NCI-H460 (cell line): ENCODE measurements around the gene HJV. TPM values are rescaled to one million over a fixed set of nuclear protein-coding genes. Genes with fewer than 3 reads are reported as not detected.
A peak's percentile ranks its signal among the peaks of the same experiment; 100 is the strongest.
"Not testable (repeated sequence)": the region's sequence is repeated elsewhere in the genome, so short reads cannot be mapped to it uniquely, and the experiment has no call there.

Source experiments
- DNase-seq: peaks from one replicate; pipeline ENCODE4 v3.0.0-alpha.2; 2016; ENCODE audit warnings: low read depth; ENCODE audit errors: extremely low read depth
- polyA plus RNA-seq: library from polyadenylated mRNA; depleted of rRNA; stranded (reverse); fragments of >200 nt; gene quantifications from 2 replicates; pipeline ENCODE4 v1.2.3, GENCODE V29; 2014; cell fraction: nucleus; rRNA removed
- total RNA-seq: library from RNA; depleted of rRNA; stranded (reverse); fragments of >200 nt; shearing (Covaris generic); gene quantifications from 2 replicates; pipeline ENCODE4 v1.2.3, GENCODE V29; 2014; rRNA removed

The HJV gene, protein sequence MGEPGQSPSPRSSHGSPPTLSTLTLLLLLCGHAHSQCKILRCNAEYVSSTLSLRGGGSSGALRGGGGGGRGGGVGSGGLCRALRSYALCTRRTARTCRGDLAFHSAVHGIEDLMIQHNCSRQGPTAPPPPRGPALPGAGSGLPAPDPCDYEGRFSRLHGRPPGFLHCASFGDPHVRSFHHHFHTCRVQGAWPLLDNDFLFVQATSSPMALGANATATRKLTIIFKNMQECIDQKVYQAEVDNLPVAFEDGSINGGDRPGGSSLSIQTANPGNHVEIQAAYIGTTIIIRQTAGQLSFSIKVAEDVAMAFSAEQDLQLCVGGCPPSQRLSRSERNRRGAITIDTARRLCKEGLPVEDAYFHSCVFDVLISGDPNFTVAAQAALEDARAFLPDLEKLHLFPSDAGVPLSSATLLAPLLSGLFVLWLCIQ
- total RNA-seq: not detected in 2 replicates
- not detected in 2 replicates for polyA plus RNA-seq

DNA sequence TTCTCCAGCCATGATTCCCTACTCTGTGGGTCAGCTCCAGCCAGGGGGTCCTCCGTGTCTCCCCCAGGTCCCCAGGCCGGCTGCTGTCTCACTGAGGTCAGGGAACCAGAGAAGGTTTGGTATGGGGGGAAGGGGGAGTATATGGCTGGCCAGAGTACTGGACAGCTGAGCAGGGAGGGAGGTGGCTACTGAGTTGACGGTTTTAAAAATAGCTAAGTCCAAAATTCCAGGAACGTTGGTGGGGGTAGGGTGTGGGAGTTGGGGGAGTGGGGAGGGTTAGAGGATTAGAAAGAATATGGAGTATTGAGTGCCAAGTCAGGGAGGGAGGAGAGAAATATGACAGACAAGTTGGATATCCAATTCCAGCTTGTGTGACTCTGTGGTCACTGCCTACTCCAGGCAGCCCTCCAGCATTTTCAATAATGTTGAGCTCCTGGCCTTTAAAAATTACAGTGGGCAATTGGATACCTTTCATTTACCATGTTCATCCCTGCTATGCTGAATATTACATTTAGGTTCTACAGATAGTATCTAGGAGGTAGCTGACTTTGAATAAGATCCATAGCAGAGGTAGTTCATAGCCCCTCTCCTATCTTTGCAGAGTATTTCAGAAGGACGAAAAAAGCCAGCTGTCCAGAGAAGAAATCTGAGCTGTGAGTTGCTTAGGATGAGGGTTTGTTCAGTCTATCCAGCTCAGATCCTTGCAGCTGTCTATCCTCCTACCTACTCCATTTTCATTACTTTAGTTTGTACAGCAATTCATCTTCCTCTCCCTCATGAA, at the start of gene HJV:
TSS of gene HJV (minus strand) at position 114 of the 781 bp plus-strand sequence. CDS start 1,504 bp downstream, outside the sequence.
- DNase-seq: no peak

DNA sequence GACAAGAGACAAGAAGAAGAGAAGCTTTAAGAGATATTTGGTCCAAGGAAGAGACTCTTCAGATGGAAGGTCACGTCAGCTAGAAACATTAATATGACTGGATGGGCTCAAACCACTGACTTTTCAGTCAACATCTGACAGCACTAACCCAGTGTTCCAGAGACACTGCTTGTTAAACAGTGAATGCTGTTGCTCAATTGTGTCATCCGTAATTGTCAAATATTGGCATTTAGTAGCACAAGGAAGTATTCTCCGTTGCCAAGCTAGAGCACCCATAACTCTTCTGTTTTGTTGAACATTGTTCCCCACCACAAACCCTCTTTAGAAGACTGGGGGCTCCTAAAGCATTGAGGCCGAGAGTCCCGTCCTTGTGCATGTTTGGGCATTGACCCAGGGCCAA, 37.6 kb upstream of the HJV start:
- DNase-seq: not testable (repeated sequence)

DNA sequence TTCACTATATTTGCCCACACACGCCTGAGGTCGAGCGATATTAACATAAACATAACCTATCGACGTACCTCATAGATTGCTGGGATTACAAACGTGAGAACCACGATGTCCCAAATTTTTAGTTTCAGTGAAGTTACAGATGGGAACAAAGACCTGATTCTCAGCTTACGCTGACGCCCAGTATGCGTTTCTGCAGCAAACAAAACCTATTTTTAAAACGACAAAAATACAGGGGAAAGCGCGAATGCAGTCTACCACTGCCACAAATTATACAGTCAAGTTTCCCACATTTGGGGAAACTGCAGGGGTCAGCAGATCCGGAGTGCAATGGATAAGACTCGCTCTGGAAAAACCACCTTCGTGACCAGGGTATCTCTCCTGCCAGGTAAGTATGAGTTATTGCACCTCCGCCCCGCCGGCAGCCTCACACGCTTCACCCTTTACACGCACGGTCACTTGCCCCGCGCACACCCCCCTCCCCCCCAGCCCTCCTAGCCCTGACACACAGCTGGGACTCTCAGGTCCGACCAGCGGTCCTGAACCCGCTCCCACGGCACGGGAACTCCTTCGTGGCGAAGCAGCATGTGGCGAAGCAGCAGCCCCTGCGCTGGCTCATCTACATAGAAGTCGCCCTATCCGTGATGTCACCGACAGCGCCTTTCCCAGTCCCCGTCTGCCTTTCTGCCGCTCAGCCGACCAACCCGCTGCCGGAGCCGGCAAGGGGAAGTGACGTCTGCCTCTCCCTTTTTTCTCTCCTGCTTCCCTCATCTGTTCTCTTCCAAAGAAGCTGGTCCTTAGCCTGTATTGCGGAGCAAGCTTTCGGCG, 30.5 kb upstream of the HJV start:
- DNase-seq: peak; percentile 99

DNA sequence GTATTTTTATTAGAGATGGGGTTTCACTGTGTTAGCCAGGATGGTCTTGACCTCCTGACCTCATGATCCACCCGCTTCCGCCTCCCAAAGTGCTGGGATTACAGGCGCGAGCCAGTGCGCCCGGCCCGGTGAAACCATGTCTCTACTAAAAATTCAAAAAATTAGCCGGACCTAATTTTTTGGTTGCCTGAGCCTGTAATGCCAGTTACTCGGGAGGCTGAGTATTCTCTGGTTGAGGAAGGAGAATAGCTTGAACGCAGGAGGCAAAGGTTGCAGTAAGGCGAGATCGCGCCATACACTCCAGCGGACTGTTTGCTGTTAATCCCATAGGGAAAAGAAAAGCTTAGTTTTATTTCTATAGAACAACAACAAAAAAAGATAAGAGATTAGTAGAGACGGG, 29.9 kb upstream of the HJV start:
- DNase-seq: no peak

DNA sequence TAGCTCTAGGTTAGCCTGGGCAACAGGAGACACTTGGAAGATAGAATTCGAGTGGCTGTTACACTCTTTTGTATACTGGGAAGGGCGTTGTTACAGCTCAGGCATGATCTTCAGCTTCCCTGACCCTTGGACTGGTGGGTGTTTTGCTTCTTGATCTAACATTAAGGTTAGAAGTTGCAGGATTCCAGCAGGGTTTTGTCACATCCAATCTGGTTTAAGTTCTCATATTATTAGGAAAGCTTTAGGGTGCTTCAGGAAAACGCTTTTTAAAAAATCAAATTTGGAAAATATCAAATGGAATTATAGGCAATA, 29.1 kb upstream of the HJV start:
- not testable (repeated sequence) for DNase-seq

DNA sequence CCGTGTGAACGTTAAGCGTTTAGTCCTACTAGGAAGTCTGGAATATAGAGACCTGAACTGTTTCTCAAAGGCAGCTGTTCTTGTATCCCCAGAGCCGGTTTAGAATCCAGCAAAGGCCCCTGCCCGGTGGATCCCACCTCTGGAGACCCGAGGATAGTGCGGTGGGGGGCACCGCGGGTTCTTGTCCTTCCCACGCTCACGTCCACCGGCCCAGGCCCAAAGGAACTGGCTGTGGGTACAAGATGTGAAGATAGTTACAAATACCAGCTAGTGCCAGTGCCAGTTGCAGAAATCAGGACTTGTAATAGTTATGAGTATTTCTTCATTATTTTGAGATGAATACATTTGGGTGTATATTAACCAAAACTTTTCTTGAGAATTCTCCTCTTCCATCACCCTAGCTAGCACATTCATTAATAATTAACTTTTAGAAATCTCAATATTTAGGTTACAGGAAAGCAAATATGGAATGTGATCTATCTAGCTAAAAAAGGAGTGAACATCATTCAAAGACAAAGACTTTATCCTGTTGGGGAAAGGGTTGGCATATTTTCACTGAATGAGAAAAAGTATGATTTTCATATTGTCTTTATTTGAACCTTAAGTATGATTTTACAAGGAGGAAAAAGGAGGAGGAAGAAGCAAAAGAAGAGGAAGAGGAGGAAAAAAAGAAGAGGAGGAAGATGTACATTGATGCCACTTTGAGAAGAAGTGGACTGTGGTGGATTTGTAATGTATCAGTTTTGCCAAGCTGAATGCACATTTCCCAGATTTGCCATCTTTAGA, 28.5 kb upstream of the HJV start:
- not testable (repeated sequence) for DNase-seq

DNA sequence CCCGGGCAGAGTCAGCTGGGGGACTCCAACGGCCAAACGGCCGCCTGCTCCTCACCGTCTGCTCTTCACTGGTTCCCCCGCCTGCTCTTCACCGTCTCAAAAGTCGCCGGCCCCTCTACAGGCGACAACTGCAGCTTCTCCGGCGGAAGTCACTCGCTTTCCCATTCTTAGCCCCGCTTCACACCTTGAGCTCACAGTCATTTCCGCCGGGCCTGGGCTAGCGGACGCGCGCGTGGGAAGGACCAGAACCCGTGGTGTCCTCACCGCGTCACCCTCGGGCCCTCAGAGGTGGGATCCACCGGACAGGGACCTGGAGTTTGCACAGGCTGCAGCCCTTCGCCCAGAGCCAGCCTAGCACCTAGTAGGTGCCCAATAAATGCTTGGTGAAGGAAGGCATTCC, 27.9 kb upstream of the HJV start:
- DNase-seq: no peak

DNA sequence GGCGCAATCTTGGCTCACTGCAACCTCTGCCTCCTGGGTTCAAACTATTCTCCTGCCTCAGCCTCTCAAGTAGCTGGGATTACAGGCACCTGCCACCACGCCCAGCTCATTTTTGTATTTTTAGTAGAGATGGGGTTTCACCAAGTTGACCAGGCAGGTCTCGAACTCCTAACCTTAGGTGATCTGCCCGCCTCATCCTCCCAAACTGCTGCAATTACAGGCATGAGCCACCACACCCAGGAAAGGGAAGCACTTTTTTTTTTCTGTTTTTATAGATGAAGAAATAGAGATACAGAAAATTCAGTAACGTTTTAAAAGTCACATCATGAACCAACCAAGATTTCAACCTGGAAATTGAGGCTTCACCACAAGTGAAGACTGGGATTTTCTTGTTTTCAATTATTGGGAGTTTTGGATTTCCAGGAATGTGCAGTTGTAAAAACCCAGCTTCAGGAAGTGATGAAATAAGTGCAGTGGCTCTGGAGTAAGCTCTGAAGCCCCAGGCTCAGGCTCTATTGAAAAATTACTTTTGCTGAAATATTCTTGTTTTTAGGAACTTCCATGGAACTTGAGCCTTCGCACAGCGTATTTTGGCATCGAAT, 27.1 kb upstream of the HJV start:
- DNase-seq: not testable (repeated sequence)

DNA sequence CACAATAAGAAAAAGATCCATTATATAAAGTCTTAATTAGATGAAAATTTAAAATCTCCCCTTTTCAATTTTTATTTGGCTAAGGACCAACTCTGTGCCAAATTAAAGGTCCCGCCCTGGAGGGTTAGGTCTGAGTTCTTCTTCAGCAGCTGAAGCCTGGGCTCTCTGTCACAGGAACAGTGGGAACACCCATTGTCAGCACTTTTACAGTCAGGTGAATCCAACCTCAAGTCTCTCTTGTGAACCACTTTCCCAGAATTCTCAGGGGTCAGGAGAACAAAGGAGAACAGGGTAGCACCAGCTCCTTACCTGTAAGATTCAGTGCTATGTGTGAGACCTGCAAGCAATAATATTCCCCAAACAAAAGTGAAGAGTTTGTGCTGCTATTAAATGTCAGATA, 25.1 kb upstream of the HJV start:
- DNase-seq: no peak

DNA sequence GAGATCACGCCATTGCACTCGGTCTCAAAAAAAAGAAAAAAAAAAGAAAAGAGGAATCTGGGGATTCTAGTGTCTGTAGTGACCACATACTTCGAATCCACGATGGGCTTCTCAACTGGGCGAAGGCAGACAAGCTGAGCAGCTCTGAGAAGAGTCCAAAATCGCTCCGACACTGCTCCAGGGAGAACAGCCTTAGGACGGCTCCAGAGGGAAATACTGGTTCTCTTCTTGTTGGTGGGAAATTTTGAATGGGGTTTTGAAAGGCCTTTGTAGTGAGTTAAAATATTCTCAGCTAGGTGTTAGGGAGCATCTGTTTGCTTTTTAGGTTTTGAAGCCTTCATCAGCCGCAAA, 18.3 kb upstream of the HJV start:
- no peak for DNase-seq

DNA sequence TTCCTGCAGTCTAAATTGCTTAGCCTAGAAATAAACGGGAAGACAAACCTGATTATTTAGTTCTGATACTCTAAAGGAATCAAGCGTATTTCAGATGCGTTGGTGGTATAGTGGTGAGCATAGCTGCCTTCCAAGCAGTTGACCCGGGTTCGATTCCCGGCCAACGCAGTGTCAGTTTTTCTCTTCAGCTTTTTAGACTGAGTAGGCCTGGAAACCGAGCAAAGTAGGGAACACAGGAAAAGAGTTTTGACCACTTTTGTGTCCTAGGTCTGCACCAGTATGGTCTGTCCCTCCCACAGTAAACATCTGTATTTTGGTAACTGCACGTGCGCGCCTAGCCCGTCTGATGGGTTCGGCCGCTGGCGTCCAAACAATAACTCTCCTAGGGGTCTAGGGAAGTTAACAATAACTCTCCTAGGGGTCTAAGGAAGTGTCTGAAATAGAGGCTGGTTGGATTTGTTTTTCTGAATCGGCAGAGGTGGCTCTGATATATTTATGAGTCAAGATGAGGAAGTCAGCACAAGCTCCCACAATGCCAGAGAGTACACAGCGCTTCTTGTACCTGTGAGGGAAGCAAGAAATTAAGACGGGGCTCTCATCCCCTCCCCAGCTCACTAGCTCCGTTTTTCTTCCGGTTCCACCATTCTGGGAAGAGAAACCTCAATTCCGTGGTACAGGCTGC, 15.6 kb upstream of the HJV start:
- peak; percentile 95 for DNase-seq

DNA sequence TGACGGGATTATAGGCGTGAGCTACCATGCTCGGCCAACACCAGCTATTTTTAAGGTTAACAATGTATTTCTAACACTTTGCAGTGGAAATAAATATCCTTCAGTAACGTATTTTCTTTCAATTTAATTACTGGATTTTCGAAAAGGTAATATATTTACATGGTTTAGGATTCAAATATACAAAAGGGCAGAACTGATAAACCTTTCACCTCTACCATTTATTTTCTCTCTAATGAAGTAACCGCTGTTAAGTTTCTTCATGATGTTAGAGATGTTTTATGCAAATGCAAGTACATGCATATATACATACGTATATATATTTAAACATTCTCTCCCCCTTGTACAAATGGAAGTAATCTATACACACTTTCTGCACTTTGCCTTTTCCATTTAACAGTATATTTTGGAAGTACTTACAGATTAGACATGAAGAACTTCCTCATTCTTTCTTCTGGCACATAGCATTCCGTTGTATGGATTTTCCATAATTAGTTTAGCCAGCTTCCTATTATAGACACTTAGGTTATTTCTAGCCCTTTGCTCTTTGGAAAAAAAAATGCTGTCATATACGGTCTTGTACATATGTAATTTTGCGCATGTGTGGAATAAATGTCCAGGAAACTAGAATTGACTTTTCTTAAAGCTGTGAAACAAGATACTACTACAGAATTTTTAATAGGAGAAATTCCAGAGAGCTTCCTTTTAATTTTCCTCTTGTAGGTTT, 14.9 kb upstream of the HJV start:
- DNase-seq: no peak

DNA sequence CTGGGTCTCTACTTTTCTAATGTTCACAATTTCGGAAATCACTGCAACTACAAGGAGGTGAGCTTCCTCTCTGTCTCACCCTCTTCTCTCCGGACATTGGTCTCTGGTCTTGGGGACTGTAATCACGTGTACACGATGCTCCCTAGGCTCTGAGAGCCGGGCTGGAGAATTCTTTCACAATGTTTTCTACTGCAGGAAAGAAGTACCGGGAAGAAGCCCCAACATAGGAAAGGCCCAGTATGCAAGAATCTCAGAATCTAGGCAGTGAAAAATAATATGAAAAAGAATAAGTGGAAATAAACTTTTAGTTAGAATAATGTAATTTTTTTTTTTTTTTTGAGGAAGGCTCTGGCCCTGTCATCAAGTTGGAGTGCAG, 13.5 kb upstream of the HJV start:
- peak; percentile 59 for DNase-seq

DNA sequence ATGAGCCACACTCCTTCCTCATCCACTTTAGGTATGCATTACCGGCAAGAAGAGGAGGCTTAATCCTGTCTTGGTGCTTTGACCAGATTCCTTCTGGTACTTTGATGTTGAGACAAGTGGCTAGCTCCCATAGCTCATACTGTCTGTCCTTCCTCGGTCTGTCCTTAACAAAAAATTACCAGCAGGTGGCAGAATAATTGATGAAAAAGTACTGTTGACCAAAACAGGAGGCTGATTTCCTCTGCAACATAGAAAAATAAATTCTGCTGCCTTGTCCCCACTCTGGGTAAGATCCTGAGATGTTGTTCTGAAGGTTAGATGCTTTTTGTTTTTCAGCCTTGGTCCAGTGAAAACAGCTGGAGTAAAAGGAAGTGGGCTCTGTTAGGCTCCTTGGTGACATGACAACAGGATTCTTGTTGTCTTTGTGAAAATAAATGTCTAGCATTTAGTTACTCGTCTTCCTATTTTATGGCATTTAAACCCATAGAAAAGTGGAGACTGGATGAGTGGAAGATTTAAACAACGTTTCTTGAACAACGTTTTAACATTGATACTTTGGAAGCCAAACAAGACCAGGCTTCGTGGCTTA, 11.2 kb upstream of the HJV start:
- DNase-seq: peak; percentile 66

DNA sequence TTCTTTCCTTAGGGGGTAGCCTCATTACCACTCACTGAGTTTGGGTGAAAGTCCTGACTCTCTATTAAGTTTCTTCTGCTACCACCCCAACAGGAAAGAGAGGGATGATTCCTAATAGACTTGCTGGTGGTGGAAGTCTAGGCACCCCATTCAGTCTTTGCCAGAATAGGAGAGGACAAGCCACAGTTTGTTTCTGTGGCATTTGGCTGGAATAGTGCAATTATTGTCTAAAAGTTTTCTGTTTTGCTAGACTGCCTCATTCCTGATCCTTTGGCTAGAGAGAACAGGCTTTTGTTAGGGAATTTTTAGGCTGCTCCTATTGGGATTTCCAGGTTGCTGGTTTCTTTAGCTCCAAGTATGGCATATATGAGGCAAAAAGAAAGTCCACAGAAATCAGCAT, 9.9 kb upstream of the HJV start:
- DNase-seq: no peak

DNA sequence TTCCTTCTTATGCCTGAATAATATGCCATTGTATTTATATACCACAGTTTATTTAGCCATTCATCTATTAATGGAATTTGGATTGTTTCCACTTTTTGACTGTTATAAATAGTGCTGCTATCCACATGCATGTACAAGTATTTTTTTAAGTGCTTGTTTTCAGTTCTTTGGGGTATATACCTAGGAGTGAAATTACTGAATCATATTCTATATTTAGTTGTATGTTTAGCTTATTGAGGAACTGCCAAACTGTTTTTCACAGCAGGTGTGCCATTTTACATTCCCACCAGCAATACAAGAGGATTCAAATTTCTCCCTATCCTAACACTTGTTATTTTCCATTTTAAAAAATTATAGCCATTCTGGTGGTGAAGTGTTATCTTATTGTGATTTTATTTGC, 7.6 kb upstream of the HJV start:
- no peak for DNase-seq

DNA sequence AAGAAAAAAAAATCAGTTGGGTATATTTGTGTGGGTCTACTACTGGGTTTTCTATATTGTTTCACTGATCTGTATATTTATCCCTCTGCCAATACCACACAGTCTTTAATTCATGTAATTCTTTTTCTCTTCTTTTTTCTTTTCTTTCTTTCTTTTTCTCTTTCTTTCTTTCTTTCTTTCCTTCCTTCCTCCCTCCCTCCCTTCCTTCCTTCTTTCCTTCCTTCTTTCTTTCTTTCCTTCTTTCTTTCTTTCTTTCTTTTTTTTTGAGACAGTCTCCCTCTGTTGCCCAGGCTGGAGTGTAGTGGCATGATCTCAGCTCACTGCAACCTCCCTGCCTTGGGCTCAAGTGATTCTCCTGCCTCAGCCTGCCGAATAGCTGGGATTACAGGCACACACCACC, 5.1 kb upstream of the HJV start:
- not testable (repeated sequence) for DNase-seq

DNA sequence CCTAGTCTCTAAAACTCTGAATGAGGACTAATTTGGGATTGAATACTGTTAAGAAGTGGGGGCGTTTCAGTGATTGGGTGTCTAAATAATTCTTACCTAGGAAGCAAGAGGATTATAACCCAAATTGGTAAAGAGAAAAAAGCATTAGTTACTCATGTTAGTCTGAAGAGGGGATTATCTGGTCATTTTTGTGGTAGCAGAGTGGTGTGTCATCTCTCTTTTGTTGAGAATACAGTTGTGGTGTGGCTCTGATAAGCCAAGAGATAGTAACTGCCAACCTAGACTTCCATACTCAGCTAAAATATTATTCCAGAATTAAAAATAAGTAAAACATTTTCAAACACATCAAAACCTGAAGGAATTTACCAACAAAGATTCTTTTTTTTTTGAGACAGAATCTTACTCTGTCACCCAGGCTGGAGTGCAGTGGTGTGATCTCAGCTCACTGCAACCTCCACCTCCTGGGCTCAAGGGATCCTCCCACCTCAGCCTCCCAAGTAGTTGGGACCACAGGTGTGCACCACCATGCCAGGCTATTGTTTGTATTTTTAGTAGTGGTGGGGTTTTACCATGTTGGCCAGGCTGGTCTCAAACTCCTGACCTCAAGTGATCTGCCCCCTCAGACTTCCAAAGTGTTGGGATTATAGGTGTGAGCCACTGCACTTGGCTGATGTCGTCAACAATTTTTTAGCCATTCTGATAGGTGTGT, 4.4 kb upstream of the HJV start:
- not testable (repeated sequence) for DNase-seq
